Activated T-helper 2 cell treated with anti-CD3 and anti-CD28 coated beads, Interferon-gamma antibody, Interleukin-2, Interleukin-4, amounts not matched to agents 10 μg/mL and 5 μg/mL and 100 μg/mL, durations not matched to agents 14 hours and 24 hours and 36 hours (primary cell): Measurements from ENCODE around the gene SESN1. TPM values are rescaled to one million over a fixed set of nuclear protein-coding genes. Genes with fewer than 3 reads are reported as not detected.

ENCODE experiments used
- DNase-seq: peaks from one replicate; pipeline ENCODE4 v3.0.0; 2021; ENCODE audit warnings: low spot score
- H3K27ac Mint-ChIP-seq: one replicate; pipeline ENCODE4 v1.8.0; 2021; ENCODE audit warnings: mixed read lengths
- H3K27me3 Mint-ChIP-seq: one replicate; pipeline ENCODE4 v1.8.0; 2021; ENCODE audit warnings: low read depth, mixed read lengths
- H3K36me3 Mint-ChIP-seq: one replicate; pipeline ENCODE4 v1.8.0; 2021; ENCODE audit warnings: low read depth, mixed read lengths
- H3K4me1 Mint-ChIP-seq: one replicate; pipeline ENCODE4 v1.8.0; 2021; ENCODE audit warnings: low read depth, mixed read lengths
- H3K4me3 Mint-ChIP-seq: one replicate; pipeline ENCODE4 v1.8.0; 2021; ENCODE audit warnings: low read depth, mild to moderate bottlenecking, moderate library complexity, mixed read lengths
- H3K9me3 Mint-ChIP-seq: one replicate; pipeline ENCODE4 v1.8.0; 2021; ENCODE audit warnings: mixed read lengths
- intact Hi-C: fragments of 100-400 bp; cut with micrococcal nuclease; formaldehyde crosslinking; loops from one replicate; pipeline ENCODE4 v1.15.1; 2023
- total RNA-seq: library from RNA; stranded (reverse); gene quantifications from 2 replicates; pipeline ENCODE4 v1.2.3, GENCODE V29; 2022

Gene SESN1
- total RNA-seq, 1 donor from 2014 or later, result 7.3 TPM

DNA sequence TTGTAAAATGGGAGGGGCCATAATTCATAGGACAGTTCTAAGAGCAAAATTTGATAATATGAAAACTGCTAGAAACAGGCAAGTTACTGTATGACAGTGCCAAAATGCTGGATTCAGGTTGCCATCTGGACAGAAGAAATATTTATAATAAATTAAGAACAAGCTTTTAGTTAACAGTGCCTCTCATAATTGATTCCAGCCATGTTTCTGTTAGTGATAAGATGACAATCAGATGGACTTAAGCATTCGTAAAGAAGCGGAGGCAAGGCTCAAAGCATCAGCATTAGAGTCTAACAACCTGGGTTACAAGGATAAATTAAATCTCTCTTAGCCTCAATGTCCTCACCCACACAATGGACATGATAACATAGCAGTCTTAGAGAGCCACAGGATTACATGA, 61.0 kb downstream of the SESN1 start:
- Mint-ChIP-seq H3K27me3 (peaks cover 31% of the 10 kb centered on the region), H3K4me1 (peaks cover 12% of the 10 kb centered on the region), H3K4me3 (no peak overlapping the region), H3K9me3 (no peaks in the 10 kb centered on the region), H3K36me3 (no peaks in the 10 kb centered on the region), H3K27ac (no peak overlapping the region)
- intact Hi-C loops, result no loop called here
- DNase-seq, result no peak

DNA sequence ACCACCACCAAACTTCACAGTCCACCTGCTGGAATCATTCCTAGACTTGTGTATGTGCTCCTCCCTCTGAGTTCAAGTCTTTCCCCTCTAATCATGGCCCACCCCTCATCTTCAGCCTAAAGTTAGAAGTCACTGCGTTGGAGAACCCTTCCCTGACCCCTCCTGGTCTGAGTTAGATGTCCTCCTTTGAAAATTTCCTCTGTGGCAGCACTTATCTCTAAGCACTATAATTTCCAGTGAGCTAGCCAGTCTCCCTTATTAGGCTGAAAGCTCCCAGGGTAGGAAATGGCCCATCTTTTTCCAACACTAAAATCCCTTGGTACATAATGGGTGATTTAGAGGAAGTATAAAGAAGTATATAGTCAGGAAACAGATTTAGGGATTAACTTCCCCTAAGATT, 63.2 kb downstream of the SESN1 start:
- Mint-ChIP-seq H3K27me3 (peaks cover 31% of the 10 kb centered on the region), H3K4me1 (peaks cover 4% of the 10 kb centered on the region), H3K36me3 (no peaks in the 10 kb centered on the region), H3K27ac (no peak overlapping the region), H3K4me3 (no peak overlapping the region), H3K9me3 (no peaks in the 10 kb centered on the region)
- intact Hi-C loops, result no loop called here
- no peak for DNase-seq

DNA sequence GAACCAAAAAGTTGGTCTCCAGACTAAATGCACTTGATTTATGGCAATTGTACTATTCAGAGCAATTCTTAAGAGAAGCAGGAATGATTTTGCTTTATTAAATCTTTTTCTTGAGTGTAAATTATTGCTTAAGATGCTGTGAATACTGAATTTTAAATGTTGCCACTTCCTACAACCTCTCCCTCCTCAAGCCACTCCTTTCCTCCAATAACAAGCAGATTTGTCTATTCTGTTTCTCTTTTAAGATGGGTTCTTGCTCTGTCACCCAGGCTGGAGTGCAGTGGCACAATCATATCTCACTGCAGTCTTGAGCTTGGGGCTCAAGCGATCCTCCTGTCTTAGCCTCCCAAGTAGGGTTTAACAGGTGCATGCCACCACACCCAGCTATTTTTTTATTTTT, 65.3 kb downstream of the SESN1 start:
- Mint-ChIP-seq H3K36me3 (no peaks in the 10 kb centered on the region), H3K4me1 (peaks cover 8% of the 10 kb centered on the region), H3K27me3 (peaks cover 25% of the 10 kb centered on the region), H3K9me3 (no peaks in the 10 kb centered on the region), H3K4me3 (no peak overlapping the region), H3K27ac (no peak overlapping the region)
- intact Hi-C loops, result no loop called here
- no peak for DNase-seq

DNA sequence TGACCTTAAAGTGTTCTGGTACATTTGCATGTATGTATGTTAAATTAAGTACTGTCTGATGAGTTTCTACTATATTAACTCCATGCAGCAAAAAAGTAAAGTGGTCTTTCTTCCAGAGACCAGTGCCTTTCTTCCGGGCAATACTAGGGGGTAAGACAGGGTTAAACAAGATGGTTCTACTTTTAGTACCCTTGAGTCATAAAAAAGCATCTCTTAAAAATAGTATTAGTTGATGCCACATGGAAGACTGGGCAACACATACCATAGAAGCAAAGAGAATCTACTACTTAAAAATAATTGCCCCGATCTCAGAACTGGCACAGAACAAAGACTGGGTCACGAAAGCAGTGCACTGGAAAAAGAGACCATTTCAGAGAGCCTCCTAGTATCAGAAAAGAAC, 66.2 kb downstream of the SESN1 start:
- H3K4me3 Mint-ChIP-seq, result no peak overlapping the region
- H3K36me3 Mint-ChIP-seq, result no peaks in the 10 kb centered on the region
- intact Hi-C loops, result no loop called here
- H3K27me3 Mint-ChIP-seq, result peaks cover 24% of the 10 kb centered on the region
- DNase-seq, result no peak
- no peak overlapping the region for H3K27ac Mint-ChIP-seq
- H3K9me3 Mint-ChIP-seq, result no peaks in the 10 kb centered on the region
- peaks cover 8% of the 10 kb centered on the region for H3K4me1 Mint-ChIP-seq

DNA sequence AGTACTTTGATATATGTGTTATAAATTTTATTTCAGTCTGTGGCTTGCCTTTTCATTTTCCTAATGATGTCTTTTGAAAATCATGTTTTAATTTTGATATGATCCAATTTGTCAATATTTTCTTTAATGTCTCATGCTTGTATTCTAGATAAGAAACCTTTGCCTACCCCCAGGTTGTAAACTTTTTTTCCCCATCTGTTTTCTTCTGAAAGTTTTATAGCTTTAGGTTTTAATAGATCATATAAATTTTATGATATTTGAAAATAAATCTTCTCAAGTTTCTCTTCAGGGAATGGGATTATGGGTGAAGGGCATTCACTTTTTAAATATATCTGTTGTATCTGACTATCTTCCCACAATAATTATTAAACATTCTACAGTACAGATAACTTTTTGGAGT, 66.7 kb downstream of the SESN1 start:
- Mint-ChIP-seq H3K4me3 (no peak overlapping the region), H3K27me3 (peaks cover 21% of the 10 kb centered on the region), H3K4me1 (peaks cover 7% of the 10 kb centered on the region), H3K36me3 (no peaks in the 10 kb centered on the region), H3K9me3 (no peaks in the 10 kb centered on the region), H3K27ac (no peak overlapping the region)
- no peak for DNase-seq
- intact Hi-C loops, result no loop called here

DNA sequence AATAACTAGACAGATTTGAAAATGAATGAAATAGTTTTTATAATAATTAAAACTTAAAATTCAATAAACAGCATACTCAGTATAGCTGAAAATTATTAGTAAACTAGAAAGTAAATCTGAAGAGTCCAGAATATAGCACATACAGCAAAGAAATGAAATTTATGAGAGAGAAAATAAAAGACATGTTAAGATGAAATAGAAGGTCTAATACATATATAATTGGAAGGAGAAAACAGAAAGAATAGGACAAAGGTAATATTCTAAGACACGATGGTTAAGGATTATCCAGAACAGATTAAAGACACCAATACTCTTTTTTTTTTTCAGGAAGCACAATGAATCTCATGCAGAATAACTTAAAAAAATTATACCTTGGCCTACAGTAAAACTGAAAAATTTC, 69.0 kb downstream of the SESN1 start:
- H3K9me3 Mint-ChIP-seq, result no peaks in the 10 kb centered on the region
- no peak overlapping the region for H3K4me3 Mint-ChIP-seq
- no peak for DNase-seq
- H3K27me3 Mint-ChIP-seq, result peaks cover 15% of the 10 kb centered on the region
- H3K36me3 Mint-ChIP-seq, result no peaks in the 10 kb centered on the region
- intact Hi-C loops, result no loop called here
- H3K27ac Mint-ChIP-seq, result no peak overlapping the region
- peaks cover 6% of the 10 kb centered on the region for H3K4me1 Mint-ChIP-seq

DNA sequence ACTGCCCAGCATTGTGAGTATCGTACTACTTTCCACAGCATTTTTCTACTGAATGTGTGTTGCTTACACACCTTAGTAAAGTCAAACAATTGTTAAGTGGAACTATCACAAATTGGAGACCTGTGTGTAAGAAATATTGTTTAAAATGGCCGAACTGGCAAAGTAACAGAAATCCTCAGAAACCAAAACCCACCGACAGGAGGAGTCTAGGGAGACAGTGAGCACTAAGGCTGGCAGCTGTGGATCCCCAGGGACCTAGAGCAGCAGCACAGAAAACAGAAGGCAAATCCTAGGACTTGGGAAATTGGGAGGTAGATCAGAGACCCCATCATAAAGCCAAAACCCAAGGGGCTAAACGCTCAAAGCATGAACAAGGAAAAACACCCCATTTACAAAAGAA, 69.9 kb downstream of the SESN1 start:
- Mint-ChIP-seq H3K27me3 (peaks cover 9% of the 10 kb centered on the region), H3K36me3 (no peaks in the 10 kb centered on the region), H3K4me3 (no peak overlapping the region), H3K4me1 (peaks cover 8% of the 10 kb centered on the region), H3K9me3 (no peaks in the 10 kb centered on the region), H3K27ac (no peak overlapping the region)
- no peak for DNase-seq
- intact Hi-C loops, result no loop called here

DNA sequence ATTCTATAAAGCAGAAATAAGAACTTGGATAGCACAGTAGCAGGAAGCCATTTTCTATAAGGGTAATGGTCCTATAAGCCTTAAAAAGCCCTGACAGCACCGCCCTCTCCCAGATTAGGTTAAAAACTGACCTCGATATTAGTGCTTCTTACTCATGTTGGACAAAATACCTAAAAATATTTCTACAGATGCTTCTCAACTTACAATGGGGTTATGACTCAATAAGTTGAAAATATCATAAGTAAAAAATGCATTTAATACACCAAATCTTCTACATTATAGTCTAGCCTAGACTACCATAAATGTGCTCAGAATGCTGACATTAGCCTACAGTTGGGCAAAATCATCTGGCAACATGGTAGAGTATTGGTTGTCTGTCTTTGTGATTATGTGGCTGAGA, 70.3 kb downstream of the SESN1 start:
- intact Hi-C loops, result no loop called here
- Mint-ChIP-seq H3K27ac (no peak overlapping the region), H3K4me1 (peaks cover 9% of the 10 kb centered on the region), H3K27me3 (peaks cover 7% of the 10 kb centered on the region), H3K9me3 (no peaks in the 10 kb centered on the region), H3K36me3 (no peaks in the 10 kb centered on the region), H3K4me3 (no peak overlapping the region)
- DNase-seq, result no peak

DNA sequence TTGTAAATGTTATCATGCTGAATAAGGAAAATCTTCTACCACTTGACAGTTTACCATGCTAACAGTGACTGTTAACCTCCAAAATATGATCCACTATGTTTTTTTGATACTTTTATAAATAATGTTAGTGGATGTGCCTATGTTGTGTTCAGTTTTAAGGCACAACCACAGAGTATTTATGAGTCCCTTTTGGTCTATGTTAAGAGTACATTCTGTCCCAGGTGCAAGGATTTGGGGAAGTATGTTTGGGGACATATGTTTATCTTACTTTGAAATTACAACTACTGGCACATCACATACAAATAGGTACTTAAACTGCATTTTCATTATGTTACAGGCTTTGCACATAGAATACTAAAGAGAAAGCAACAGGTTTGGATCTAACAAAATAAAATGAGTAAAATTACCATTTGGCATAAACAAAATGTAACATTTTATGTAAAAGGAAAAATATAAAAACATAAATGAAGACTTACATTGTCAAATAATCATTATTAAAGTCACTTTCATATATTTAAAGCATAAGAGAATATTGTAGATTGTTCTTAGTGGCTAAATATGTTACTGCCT, 71.2 kb downstream of the SESN1 start:
- intact Hi-C loops, result no loop called here
- Mint-ChIP-seq H3K9me3 (no peaks in the 10 kb centered on the region), H3K4me3 (no peak overlapping the region), H3K36me3 (no peaks in the 10 kb centered on the region), H3K4me1 (peaks cover 9% of the 10 kb centered on the region), H3K27me3 (peaks cover 5% of the 10 kb centered on the region), H3K27ac (no peak overlapping the region)
- no peak for DNase-seq

DNA sequence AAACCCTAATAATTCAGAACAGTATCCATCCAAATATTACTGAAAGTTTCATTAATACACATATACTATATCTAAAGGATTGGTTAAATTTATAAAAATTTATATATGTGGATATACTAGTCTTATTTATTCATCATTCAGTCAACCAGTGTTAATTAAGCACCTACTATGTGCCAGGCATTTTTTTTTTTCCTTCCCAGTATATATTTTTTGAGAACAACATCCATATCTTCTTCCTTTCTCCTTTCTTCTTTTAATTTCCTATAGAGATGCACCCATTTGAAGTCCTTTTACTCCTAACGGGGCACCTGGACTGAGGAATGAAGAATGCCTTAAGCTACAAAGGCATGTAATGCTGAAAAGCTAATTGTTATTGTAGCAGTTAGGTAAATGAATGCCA, 72.8 kb downstream of the SESN1 start:
- intact Hi-C loops, result no loop called here
- peaks cover 9% of the 10 kb centered on the region for H3K4me1 Mint-ChIP-seq
- no peak overlapping the region for H3K27ac Mint-ChIP-seq
- no peak for DNase-seq
- H3K36me3 Mint-ChIP-seq, result no peaks in the 10 kb centered on the region
- H3K27me3 Mint-ChIP-seq, result peaks cover 3% of the 10 kb centered on the region
- no peaks in the 10 kb centered on the region for H3K9me3 Mint-ChIP-seq
- no peak overlapping the region for H3K4me3 Mint-ChIP-seq

DNA sequence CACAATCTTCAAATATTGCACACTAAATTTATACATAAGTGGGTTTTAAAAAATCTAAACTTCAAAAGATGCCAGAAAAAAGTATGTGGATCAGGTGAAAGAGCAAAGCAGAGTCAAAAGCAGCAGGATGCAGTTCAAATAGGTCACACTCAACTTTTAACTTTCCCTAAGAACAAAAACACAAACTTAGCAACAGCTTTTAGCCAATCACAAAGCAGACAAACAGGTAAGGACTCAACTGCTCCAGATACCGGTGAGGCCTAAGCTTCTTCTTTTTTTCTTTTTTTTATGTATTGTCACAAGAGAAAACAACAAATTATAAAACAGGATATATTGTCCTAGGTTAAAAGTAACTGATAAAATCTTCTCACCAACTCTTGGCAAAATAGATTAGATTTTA, 74.7 kb downstream of the SESN1 start:
- intact Hi-C loops, result no loop called here
- H3K4me3 Mint-ChIP-seq, result no peak overlapping the region

DNA sequence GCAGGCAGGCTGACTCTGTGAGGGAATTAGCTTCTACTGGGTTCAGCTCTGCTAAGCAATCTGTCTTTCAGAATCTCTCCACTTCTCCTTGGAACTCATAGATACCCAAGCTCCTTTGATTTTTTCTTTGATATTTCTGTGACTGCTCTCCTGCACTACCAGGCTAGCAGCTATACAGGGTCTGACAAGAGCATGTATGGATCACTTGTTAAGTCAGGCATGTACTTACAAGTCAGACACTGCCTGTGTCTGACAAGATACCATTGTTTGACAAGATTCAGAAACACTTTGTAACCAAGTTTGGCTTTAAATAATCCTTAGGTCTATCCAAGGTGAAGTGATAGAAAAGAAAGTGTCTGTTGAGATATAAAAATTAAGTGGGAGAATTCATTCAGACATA, 79.5 kb downstream of the SESN1 start:
- H3K27ac Mint-ChIP-seq, result no peak overlapping the region
- intact Hi-C loops, result no loop called here
- no peaks in the 10 kb centered on the region for H3K36me3 Mint-ChIP-seq
- H3K4me1 Mint-ChIP-seq, result peaks cover 25% of the 10 kb centered on the region
- no peaks in the 10 kb centered on the region for H3K9me3 Mint-ChIP-seq
- no peaks in the 10 kb centered on the region for H3K27me3 Mint-ChIP-seq
- H3K4me3 Mint-ChIP-seq, result no peak overlapping the region
- no peak for DNase-seq

More for the DNA sequence above, 74.7 kb downstream of the SESN1 start:
- Mint-ChIP-seq H3K27ac (no peak overlapping the region), H3K9me3 (no peaks in the 10 kb centered on the region), H3K36me3 (no peaks in the 10 kb centered on the region), H3K27me3 (peaks cover 3% of the 10 kb centered on the region), H3K4me1 (peaks cover 7% of the 10 kb centered on the region)
- no peak for DNase-seq

DNA sequence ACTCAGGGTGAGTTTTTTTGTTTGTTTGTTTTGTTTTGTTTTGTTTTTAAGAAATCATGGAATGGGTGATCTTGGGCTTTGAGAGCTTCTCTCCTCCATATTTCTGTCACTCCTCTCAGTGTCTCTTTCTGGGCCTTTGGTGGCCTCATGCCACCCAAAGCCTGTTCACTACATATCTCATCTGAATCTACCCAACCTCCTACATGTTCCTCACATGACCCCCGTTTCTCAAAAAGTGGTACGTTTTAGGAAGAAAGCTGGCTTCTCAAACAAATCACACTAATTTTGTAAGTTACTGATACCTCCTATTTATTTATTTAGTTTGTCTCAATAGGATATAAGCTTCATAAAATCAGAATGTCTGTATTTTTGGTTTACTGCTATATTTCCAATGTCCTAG, 80.0 kb downstream of the SESN1 start:
- intact Hi-C loops, result loop anchor here (5.0 kb wide), 1 partner anchor 43 kb away; no protein-coding TSS in a partner anchor
- Mint-ChIP-seq H3K36me3 (no peaks in the 10 kb centered on the region), H3K4me3 (no peak overlapping the region), H3K27ac (peak overlapping the region; percentile 20), H3K4me1 (peaks cover 28% of the 10 kb centered on the region), H3K27me3 (no peaks in the 10 kb centered on the region), H3K9me3 (no peaks in the 10 kb centered on the region)
- no peak for DNase-seq
